ENCODE measurements around the gene AMMECR1. TPM values are rescaled to one million over a fixed set of nuclear protein-coding genes. Genes with fewer than 3 reads are reported as not detected.

Gene AMMECR1
- total and polyA plus RNA-seq, 2 experiments from 2014 or later = 10.5 to 20.0 TPM

GRCh38 chrX:110168585-110168984 lies 149.3 kb downstream of the AMMECR1 start:
- Histone ChIP-seq H3K4me3 (no peak overlapping the region), H3K27ac (no peak overlapping the region), H3K4me1 (ENCODE audit: low read depth) (no peaks in the 10 kb centered on the region), H3K27me3 (no peaks in the 10 kb centered on the region), H3K9me3 (ENCODE audit: low read depth) (no peaks in the 10 kb centered on the region), H3K36me3 (peaks cover 2% of the 10 kb centered on the region)
- no peak for TF ChIP-seq CTCF (IDR thresholded peaks at IDR 0.05; ENCODE audit: low read depth, low read length)
- peak in 1 of 2 donors; percentile 47 for DNase-seq (ENCODE audit: low read depth in 1 of 2, low spot score in 1 of 2)

DNA sequence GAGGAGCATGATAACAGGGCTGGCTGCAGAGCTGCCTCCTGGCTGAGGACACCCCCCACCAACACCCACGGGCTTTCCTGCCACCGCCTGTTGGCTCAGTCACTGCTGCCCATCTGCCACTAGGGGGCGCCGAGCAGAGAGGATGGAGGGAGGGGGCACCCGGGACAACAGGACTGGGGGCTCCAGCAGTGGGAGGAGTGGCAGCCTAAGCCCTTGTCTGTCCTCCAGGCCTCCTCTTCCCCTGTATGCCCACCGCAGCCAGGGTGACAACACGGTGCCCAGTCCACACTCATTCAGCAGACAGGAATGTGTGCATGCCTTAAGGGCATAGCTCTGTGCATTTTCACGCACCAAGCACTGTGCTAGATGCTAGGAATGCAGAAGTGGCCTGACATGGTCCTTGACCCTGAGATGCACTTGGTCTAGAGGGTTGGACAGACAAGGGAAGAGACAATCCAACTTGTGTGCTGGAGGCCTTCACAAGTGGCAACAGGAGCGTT lies 149.9 kb downstream of the AMMECR1 start:
- H3K27me3 ChIP-seq = no peaks in the 10 kb centered on the region
- H3K4me1 ChIP-seq (ENCODE audit: low read depth) = no peaks in the 10 kb centered on the region
- no peaks in the 10 kb centered on the region for H3K9me3 ChIP-seq (ENCODE audit: low read depth)
- H3K27ac ChIP-seq = no peak overlapping the region
- peaks cover 2% of the 10 kb centered on the region for H3K36me3 ChIP-seq
- H3K4me3 ChIP-seq = no peak overlapping the region
- peak; percentile 32 to 62 for DNase-seq (ENCODE audit: low read depth in 1 of 2, low spot score in 1 of 2)
- TF ChIP-seq CTCF (IDR thresholded peaks at IDR 0.05; ENCODE audit: low read depth, low read length) = peak; percentile 57

DNA sequence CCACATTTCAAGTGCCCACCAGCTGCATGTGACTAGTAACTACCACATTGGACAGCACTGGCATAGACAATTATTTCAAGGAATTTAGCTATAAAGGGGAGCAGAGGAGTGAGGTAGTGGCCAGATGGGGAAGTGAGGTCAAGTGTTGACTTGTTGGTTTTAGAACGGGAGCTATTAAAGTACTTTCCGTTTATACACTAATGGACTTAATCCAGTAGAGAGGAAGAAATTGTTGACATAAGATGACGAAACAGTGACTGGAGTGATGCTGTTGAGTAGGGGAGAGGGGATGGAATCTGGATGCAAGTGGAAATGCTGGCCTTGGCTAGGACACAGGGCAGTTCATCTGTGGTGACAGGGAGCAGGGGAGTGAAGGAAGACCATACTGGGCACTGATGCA lies 154.4 kb downstream of the AMMECR1 start:
- Histone ChIP-seq H3K4me3 (no peak overlapping the region), H3K27ac (no peak overlapping the region), H3K9me3 (ENCODE audit: low read depth) (no peaks in the 10 kb centered on the region), H3K27me3 (no peaks in the 10 kb centered on the region), H3K36me3 (no peaks in the 10 kb centered on the region), H3K4me1 (ENCODE audit: low read depth) (no peaks in the 10 kb centered on the region)
- DNase-seq (ENCODE audit: low read depth in 1 of 2, low spot score in 1 of 2) = no peak
- no peak for TF ChIP-seq CTCF (IDR thresholded peaks at IDR 0.05; ENCODE audit: low read depth, low read length)

GRCh38 chrX:110162867-110163266 lies 155.0 kb downstream of the AMMECR1 start:
- Histone ChIP-seq H3K27ac (no peak overlapping the region), H3K36me3 (no peaks in the 10 kb centered on the region), H3K9me3 (ENCODE audit: low read depth) (no peaks in the 10 kb centered on the region), H3K27me3 (no peaks in the 10 kb centered on the region), H3K4me1 (ENCODE audit: low read depth) (no peaks in the 10 kb centered on the region), H3K4me3 (no peak overlapping the region)
- TF ChIP-seq CTCF (IDR thresholded peaks at IDR 0.05; ENCODE audit: low read depth, low read length) = no peak
- DNase-seq (ENCODE audit: low read depth in 1 of 2, low spot score in 1 of 2) = no peak

DNA sequence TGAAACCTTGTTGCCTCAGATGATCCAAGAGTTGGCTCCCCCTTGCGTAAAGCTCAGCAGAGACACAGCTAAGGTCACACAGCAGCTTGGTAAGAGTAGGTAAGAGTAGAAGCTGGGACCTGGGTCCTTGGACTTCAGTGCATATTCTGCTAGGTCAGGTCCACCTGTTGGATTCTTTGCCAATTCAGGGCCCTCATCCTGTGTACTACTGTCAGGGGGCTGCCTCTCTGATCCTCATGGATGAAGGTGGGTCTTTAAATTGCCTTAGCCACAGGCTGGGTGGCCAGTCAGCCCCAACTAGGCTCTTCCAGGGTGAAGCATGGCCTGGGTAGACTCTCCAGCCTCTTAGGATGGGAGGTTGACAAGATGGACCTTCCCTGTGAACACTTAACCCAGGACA lies 155.8 kb downstream of the AMMECR1 start:
- Histone ChIP-seq H3K4me3 (no peak overlapping the region), H3K27me3 (no peaks in the 10 kb centered on the region), H3K9me3 (ENCODE audit: low read depth) (no peaks in the 10 kb centered on the region), H3K4me1 (ENCODE audit: low read depth) (no peaks in the 10 kb centered on the region), H3K27ac (no peak overlapping the region), H3K36me3 (no peaks in the 10 kb centered on the region)
- no peak for DNase-seq (ENCODE audit: low read depth in 1 of 2, low spot score in 1 of 2)
- no peak for TF ChIP-seq CTCF (IDR thresholded peaks at IDR 0.05; ENCODE audit: low read depth, low read length)

DNA sequence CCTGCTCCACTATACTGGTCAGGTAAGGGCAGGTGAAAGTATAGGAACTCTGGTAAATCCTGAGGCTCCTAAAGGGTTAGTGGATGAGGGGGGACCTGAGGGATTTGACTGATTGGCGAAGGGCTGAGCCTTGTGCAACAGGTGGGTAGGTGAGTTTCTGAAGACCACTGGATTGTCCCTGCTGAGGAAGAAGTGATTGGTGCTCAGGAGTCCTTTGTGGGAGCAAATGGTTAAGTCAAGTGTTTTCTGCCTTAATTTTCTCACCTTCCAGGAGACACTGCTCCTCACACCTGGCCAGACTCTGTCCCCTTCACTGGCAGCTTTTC lies 156.6 kb downstream of the AMMECR1 start:
- no peaks in the 10 kb centered on the region for H3K36me3 ChIP-seq
- no peak for DNase-seq (ENCODE audit: low read depth in 1 of 2, low spot score in 1 of 2)
- no peaks in the 10 kb centered on the region for H3K27me3 ChIP-seq
- H3K4me3 ChIP-seq = no peak overlapping the region
- no peak overlapping the region for H3K27ac ChIP-seq
- no peaks in the 10 kb centered on the region for H3K9me3 ChIP-seq (ENCODE audit: low read depth)
- no peaks in the 10 kb centered on the region for H3K4me1 ChIP-seq (ENCODE audit: low read depth)
- TF ChIP-seq CTCF (IDR thresholded peaks at IDR 0.05; ENCODE audit: low read depth, low read length) = no peak
